CD4-positive, alpha-beta memory T cell (primary cell): Measurements from ENCODE around the gene ATP2C2. TPM values are rescaled to one million over a fixed set of nuclear protein-coding genes. Genes with fewer than 3 reads are reported as not detected.

Experiments used
- CTCF ChIA-PET: fragments of 350-600 bp; sonication (Branson Sonifier 250); formaldehyde crosslinking; loops from one replicate; lab custom pipeline; 2021; ENCODE audit warnings: inconsistent platforms; ENCODE audit not compliant: partially characterized antibody; lab: Charles Lee
- POLR2A ChIA-PET: fragments of 350-600 bp; sonication (Branson Sonifier 250); formaldehyde crosslinking; loops from one replicate; lab custom pipeline; 2021; ENCODE audit not compliant: partially characterized antibody; lab: Charles Lee
- DNase-seq, 5 donors: peaks; one replicate each; pipeline versions ENCODE4 v3.0.0 to v3.0.0-alpha.2; 2020 to 2022; ENCODE audit warnings: mixed read lengths in 1 of 5
- H3K27ac ChIP-seq: one replicate; pipeline ENCODE4 v1.7.0; 2013; ENCODE audit warnings: low read depth, low read length
- H3K27me3 ChIP-seq: 2 replicates; pipeline ENCODE4 v1.7.0; 2013; ENCODE audit warnings: mild to moderate bottlenecking, low read length, moderate library complexity; ENCODE audit not compliant: insufficient read depth
- H3K36me3 ChIP-seq: 2 replicates; pipeline ENCODE4 v1.7.0; 2013; ENCODE audit warnings: mild to moderate bottlenecking, low read length, moderate library complexity; ENCODE audit not compliant: insufficient read depth
- H3K4me1 ChIP-seq: 2 replicates; pipeline ENCODE4 v1.7.0; 2013; ENCODE audit warnings: mild to moderate bottlenecking, low read length, moderate library complexity; ENCODE audit not compliant: insufficient read depth
- H3K4me3 ChIP-seq, 2 donors: one replicate each; pipeline ENCODE4 v1.7.0; 2013; ENCODE audit warnings: low read length in 2 of 2, mild to moderate bottlenecking in 1 of 2
- H3K9me3 ChIP-seq, 2 donors: one replicate each; pipeline ENCODE4 v1.7.0; 2013; ENCODE audit warnings: low read length in 2 of 2, control low read depth in 1 of 2; ENCODE audit not compliant: control insufficient read depth in 1 of 2
- H3K27ac Mint-ChIP-seq, 7 donors: one replicate each; pipeline ENCODE4 v1.8.0; 2020 to 2021; ENCODE audit warnings: mixed read lengths in 7 of 7, mild to moderate bottlenecking in 6 of 7, inconsistent platforms in 3 of 7, moderate library complexity in 3 of 7
- H3K27me3 Mint-ChIP-seq, 2 donors: one replicate each; pipeline ENCODE4 v1.8.0; 2020 to 2021; ENCODE audit warnings: mixed read lengths in 2 of 2
- H3K36me3 Mint-ChIP-seq, 2 donors: one replicate each; pipeline ENCODE4 v1.8.0; 2020 to 2021; ENCODE audit warnings: mixed read lengths in 2 of 2, inconsistent platforms in 1 of 2, mild to moderate bottlenecking in 1 of 2
- H3K4me1 Mint-ChIP-seq, 4 donors: one replicate each; pipeline ENCODE4 v1.8.0; 2020 to 2021; ENCODE audit warnings: mixed read lengths in 4 of 4, mild to moderate bottlenecking in 1 of 4
- H3K4me3 Mint-ChIP-seq, 8 donors: one replicate each; pipeline ENCODE4 v1.8.0; 2020 to 2021; ENCODE audit warnings: mixed read lengths in 8 of 8, mild to moderate bottlenecking in 7 of 8, moderate library complexity in 6 of 8, inconsistent platforms in 3 of 8
- H3K9me3 Mint-ChIP-seq, 8 donors: one replicate each; pipeline ENCODE4 v1.8.0; 2020 to 2021; ENCODE audit warnings: mixed read lengths in 8 of 8, mild to moderate bottlenecking in 5 of 8, inconsistent platforms in 3 of 8, moderate library complexity in 1 of 8
- intact Hi-C: fragments of 100-400 bp; cut with micrococcal nuclease; formaldehyde crosslinking; loops from one replicate; pipeline ENCODE4 v1.15.1; 2023
- polyA plus RNA-seq, 2 donors: library from polyadenylated mRNA; unstranded; fragments of 300-500 nt; fragmentation: Illumina TruSeq; gene quantifications; one replicate each; pipeline ENCODE4 v1.2.3, GENCODE V29; 2021
- total RNA-seq, 2 experiments: library from RNA; stranded (reverse); gene quantifications; one replicate each; pipeline ENCODE4 v1.2.3, GENCODE V29; 2021

The ATP2C2 gene
- total and polyA plus RNA-seq, 4 experiments from 2014 or later, result not detected

GRCh38 chr16:84438971-84439696 lies 70.8 kb downstream of the ATP2C2 start:
- Mint-ChIP-seq H3K9me3 (no peaks in the 10 kb centered on the region), H3K36me3 (no peaks in the 10 kb centered on the region), H3K27me3 (peaks cover 4 to 25% of the 10 kb centered on the region in 2 donors), H3K27ac (no peak overlapping the region), H3K4me1 (no peaks in the 10 kb centered on the region), H3K4me3 (no peak overlapping the region)
- no peak overlapping the region for H3K27ac ChIP-seq
- H3K36me3 ChIP-seq, result no peaks in the 10 kb centered on the region
- no peaks in the 10 kb centered on the region for H3K27me3 ChIP-seq
- POLR2A ChIA-PET, result no interaction called here
- H3K4me1 ChIP-seq, result no peaks in the 10 kb centered on the region
- CTCF ChIA-PET, result no interaction called here
- H3K9me3 ChIP-seq, result no peaks in the 10 kb centered on the region
- no peak overlapping the region for H3K4me3 ChIP-seq
- DNase-seq, result no peak
- intact Hi-C loops, result no loop called here

GRCh38 chr16:84442416-84443145 lies 74.2 kb downstream of the ATP2C2 start:
- Histone ChIP-seq H3K4me1 (no peaks in the 10 kb centered on the region), H3K4me3 (no peak overlapping the region), H3K27me3 (no peaks in the 10 kb centered on the region), H3K9me3 (no peaks in the 10 kb centered on the region), H3K27ac (no peak overlapping the region), H3K36me3 (no peaks in the 10 kb centered on the region)
- no peaks in the 10 kb centered on the region for H3K36me3 Mint-ChIP-seq
- intact Hi-C loops, result no loop called here
- H3K27ac Mint-ChIP-seq, result no peak overlapping the region
- no peak for DNase-seq
- peaks cover 6 to 35% of the 10 kb centered on the region in 2 donors for H3K27me3 Mint-ChIP-seq
- H3K9me3 Mint-ChIP-seq, result no peaks in the 10 kb centered on the region
- no peaks in the 10 kb centered on the region for H3K4me1 Mint-ChIP-seq
- ChIA-PET CTCF (no interaction called here), POLR2A (no interaction called here)
- no peak overlapping the region for H3K4me3 Mint-ChIP-seq

- intact Hi-C loops, result no loop called here
- H3K4me1 ChIP-seq, result no peaks in the 10 kb centered on the region
- no peak overlapping the region for H3K27ac ChIP-seq
- ChIA-PET CTCF (no interaction called here), POLR2A (no interaction called here)
- H3K36me3 Mint-ChIP-seq, result no peaks in the 10 kb centered on the region
- no peaks in the 10 kb centered on the region for H3K4me1 Mint-ChIP-seq
- H3K4me3 Mint-ChIP-seq, result peak overlapping the region in 1 of 8 donors; percentile 27
- no peak for DNase-seq
- H3K9me3 ChIP-seq, result no peaks in the 10 kb centered on the region
- H3K9me3 Mint-ChIP-seq, result no peaks in the 10 kb centered on the region
- H3K27ac Mint-ChIP-seq, result peak overlapping the region in 3 of 7 donors; percentile 2 to 72 (median 61)
- H3K4me3 ChIP-seq, result no peak overlapping the region
- H3K36me3 ChIP-seq, result no peaks in the 10 kb centered on the region
- peaks cover 6 to 35% of the 10 kb centered on the region in 2 donors for H3K27me3 Mint-ChIP-seq
- H3K27me3 ChIP-seq, result no peaks in the 10 kb centered on the region
Observed at GRCh38 chr16:84443166-84443802, 74.9 kb downstream of the ATP2C2 start.

GRCh38 chr16:84444476-84444875 lies 76.1 kb downstream of the ATP2C2 start:
- no peaks in the 10 kb centered on the region for H3K36me3 ChIP-seq
- Mint-ChIP-seq H3K27me3 (peaks cover 6 to 36% of the 10 kb centered on the region in 2 donors), H3K36me3 (no peaks in the 10 kb centered on the region), H3K27ac (peak overlapping the region in 1 of 7 donors; percentile 10), H3K4me3 (no peak overlapping the region), H3K9me3 (no peaks in the 10 kb centered on the region), H3K4me1 (no peaks in the 10 kb centered on the region)
- CTCF ChIA-PET, result no interaction called here
- H3K9me3 ChIP-seq, result no peaks in the 10 kb centered on the region
- no peak for DNase-seq
- H3K27me3 ChIP-seq, result no peaks in the 10 kb centered on the region
- H3K4me1 ChIP-seq, result no peaks in the 10 kb centered on the region
- POLR2A ChIA-PET, result no interaction called here
- H3K4me3 ChIP-seq, result no peak overlapping the region
- intact Hi-C loops, result no loop called here
- no peak overlapping the region for H3K27ac ChIP-seq

GRCh38 chr16:84446084-84446483 lies 77.7 kb downstream of the ATP2C2 start:
- H3K36me3 Mint-ChIP-seq, result no peaks in the 10 kb centered on the region
- ChIA-PET CTCF (no interaction called here), POLR2A (no interaction called here)
- intact Hi-C loops, result no loop called here
- Histone ChIP-seq H3K4me1 (no peaks in the 10 kb centered on the region), H3K4me3 (no peak overlapping the region), H3K27ac (no peak overlapping the region), H3K9me3 (no peaks in the 10 kb centered on the region), H3K36me3 (no peaks in the 10 kb centered on the region), H3K27me3 (no peaks in the 10 kb centered on the region)
- H3K27ac Mint-ChIP-seq, result no peak overlapping the region
- no peak for DNase-seq
- peaks cover 0 to 5% (median 0%) of the 10 kb centered on the region in 8 donors for H3K9me3 Mint-ChIP-seq
- H3K27me3 Mint-ChIP-seq, result peaks cover 6 to 27% of the 10 kb centered on the region in 2 donors
- H3K4me3 Mint-ChIP-seq, result no peak overlapping the region
- no peaks in the 10 kb centered on the region for H3K4me1 Mint-ChIP-seq

GRCh38 chr16:84446596-84447392 lies 78.5 kb downstream of the ATP2C2 start:
- Mint-ChIP-seq H3K27me3 (peaks cover 6 to 24% of the 10 kb centered on the region in 2 donors), H3K4me1 (no peaks in the 10 kb centered on the region), H3K27ac (no peak overlapping the region), H3K36me3 (no peaks in the 10 kb centered on the region), H3K9me3 (peaks cover 0 to 5% (median 0%) of the 10 kb centered on the region in 8 donors), H3K4me3 (no peak overlapping the region)
- Histone ChIP-seq H3K4me3 (no peak overlapping the region), H3K27ac (no peak overlapping the region), H3K4me1 (no peaks in the 10 kb centered on the region), H3K36me3 (no peaks in the 10 kb centered on the region), H3K27me3 (no peaks in the 10 kb centered on the region), H3K9me3 (no peaks in the 10 kb centered on the region)
- POLR2A ChIA-PET, result no interaction called here
- CTCF ChIA-PET, result interaction anchor here (1.0 to 1.5 kb wide), 2 partner anchors 12 to 59 kb away, joined by 3 read pairs; no protein-coding TSS in a partner anchor
- intact Hi-C loops, result no loop called here
- DNase-seq, result no peak
